HG02798 (cell line): ENCODE data around the gene MTF1.
"Not testable (repeated sequence)": the region's sequence is repeated elsewhere in the genome, so short reads cannot be mapped to it uniquely, and the experiment has no call there.

Source experiments
- ATAC-seq: cut with Tn5 transposase; IDR thresholded peaks from one replicate; pipeline ENCODE4 v1.9.1; 2021; ENCODE audit warnings: mild to moderate bottlenecking; ENCODE audit not compliant: unreplicated experiment, poor library complexity

The MTF1 gene

GRCh38 chr1:37859507-37860345, at the start of gene MTF1:
MTF1 (minus strand) TSS chr1:37859592; CDS start chr1:37857658, 1,934 bp downstream.
- peak; percentile 98 for ATAC-seq

GRCh38 chr1:37908531-37908930, 49.1 kb upstream of the MTF1 start:
- ATAC-seq = not testable (repeated sequence)

GRCh38 chr1:37907416-37908125, 48.2 kb upstream of the MTF1 start:
- ATAC-seq = not testable (repeated sequence)

- ATAC-seq = not testable (repeated sequence)
These were observed 47.2 kb upstream of the MTF1 start for GRCh38 chr1:37906591-37906990.

- ATAC-seq = no peak
These were observed 46.3 kb upstream of the MTF1 start for GRCh38 chr1:37905727-37906126.

- not testable (repeated sequence) for ATAC-seq
These were observed 44.5 kb upstream of the MTF1 start for GRCh38 chr1:37903921-37904320.

- ATAC-seq = no peak
These were observed 43.6 kb upstream of the MTF1 start for GRCh38 chr1:37902983-37903382.

GRCh38 chr1:37901893-37902225, 42.5 kb upstream of the MTF1 start:
- no peak for ATAC-seq

GRCh38 chr1:37901191-37901892, 42.0 kb upstream of the MTF1 start:
- ATAC-seq = peak; percentile 74

GRCh38 chr1:37897563-37897962, 38.2 kb upstream of the MTF1 start:
- not testable (repeated sequence) for ATAC-seq

- ATAC-seq = no peak
These were observed 34.3 kb upstream of the MTF1 start for GRCh38 chr1:37893673-37894072.

- no peak for ATAC-seq
These were observed 33.0 kb upstream of the MTF1 start for GRCh38 chr1:37892151-37893047.

GRCh38 chr1:37890378-37891014, 31.1 kb upstream of the MTF1 start:
- no peak for ATAC-seq

GRCh38 chr1:37888022-37888700, 28.8 kb upstream of the MTF1 start:
- ATAC-seq = no peak

GRCh38 chr1:37884145-37884544, 24.8 kb upstream of the MTF1 start:
- ATAC-seq = no peak

- ATAC-seq = no peak
These were observed 24.3 kb upstream of the MTF1 start for GRCh38 chr1:37883671-37884070.

- ATAC-seq = no peak
These were observed 20.5 kb upstream of the MTF1 start for GRCh38 chr1:37879865-37880264.

GRCh38 chr1:37878071-37878470, 18.7 kb upstream of the MTF1 start:
- no peak for ATAC-seq

- no peak for ATAC-seq
These were observed 16.4 kb upstream of the MTF1 start for GRCh38 chr1:37875833-37876232.
